ENCODE measurements around the gene AVL9.
"Not testable (repeated sequence)": the region's sequence is repeated elsewhere in the genome, so short reads cannot be mapped to it uniquely, and the experiment has no call there.

AVL9 gene

DNA sequence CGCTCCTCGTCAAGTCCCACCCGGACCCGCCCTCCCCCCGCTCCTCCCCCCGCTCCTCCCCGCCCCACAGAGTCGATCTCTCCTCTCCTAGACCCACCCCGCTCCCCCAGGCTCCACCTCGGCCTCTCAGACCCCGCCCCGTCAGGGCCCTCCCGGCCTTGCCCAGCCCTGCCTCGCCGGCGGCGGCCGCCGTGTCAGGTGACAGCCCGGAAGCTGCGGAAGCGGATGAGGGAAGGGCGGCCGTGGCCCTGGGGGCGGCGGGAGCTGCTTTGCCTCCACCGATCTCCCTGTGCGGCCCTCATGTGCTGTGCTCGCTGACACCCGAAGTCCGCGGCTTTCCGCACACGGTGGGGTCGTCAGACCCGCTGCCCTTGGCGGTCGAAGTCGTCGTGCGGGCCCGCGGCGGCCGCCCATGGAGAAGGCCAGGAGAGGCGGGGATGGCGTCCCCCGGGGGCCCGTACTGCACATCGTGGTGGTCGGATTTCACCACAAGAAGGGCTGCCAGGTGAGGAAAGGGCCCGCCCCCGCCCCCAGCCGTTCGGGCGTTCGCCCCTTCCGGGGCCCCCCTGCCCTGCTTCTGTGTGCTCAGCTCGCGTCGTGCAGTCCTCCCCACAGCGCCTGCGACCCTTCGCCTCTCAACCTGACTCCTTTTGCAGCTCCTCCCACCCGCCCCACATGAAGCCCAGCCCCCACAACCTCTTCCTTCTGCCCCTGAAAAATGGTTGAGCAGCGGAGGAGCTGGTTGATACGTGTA, at the start of gene AVL9:
Gene AVL9, plus strand, starts transcription at position 192 of the 754 bp plus-strand sequence. Its CDS starts 221 bp downstream, at position 413.
- Mint-ChIP-seq H3K36me3 (ENCODE audit: low read depth) (peaks cover 29% of the 10 kb centered on the region), H3K4me1 (ENCODE audit: low read depth) (peaks cover 58% of the 10 kb centered on the region)

DNA sequence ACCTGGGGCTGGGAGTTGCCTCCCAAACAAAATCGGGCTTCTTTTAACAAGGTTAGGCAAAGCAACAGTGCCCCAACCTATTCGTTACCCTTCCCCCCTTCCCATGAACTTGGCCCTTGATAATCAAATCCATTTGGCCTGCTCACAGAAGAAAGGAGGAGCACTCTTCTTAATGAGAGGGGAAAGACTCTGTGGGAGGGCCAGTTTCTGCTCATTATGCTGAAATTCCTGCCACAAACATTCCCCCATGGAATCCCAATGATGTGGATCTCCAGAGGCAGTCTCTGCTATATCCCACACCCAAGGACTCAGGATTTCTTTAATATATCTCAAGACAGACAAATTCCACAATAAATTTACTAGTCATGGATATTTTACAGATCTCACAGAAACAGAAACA, 48.1 kb upstream of the AVL9 start:
- Mint-ChIP-seq H3K36me3 (ENCODE audit: low read depth) (no peaks in the 10 kb centered on the region), H3K4me3 (no peak overlapping the region), H3K4me1 (ENCODE audit: low read depth) (no peaks in the 10 kb centered on the region), H3K9me3 (peaks cover 4% of the 10 kb centered on the region), H3K27me3 (peaks cover 12% of the 10 kb centered on the region), H3K27ac (no peak overlapping the region)

More for the DNA sequence above, at the start of gene AVL9:
- Mint-ChIP-seq H3K4me3 (peak within 1 kb of the TSS; percentile 97), H3K27me3 (no peaks in the 10 kb centered on the region), H3K9me3 (no peaks in the 10 kb centered on the region), H3K27ac (peak within 1 kb of the TSS; percentile 97)

DNA sequence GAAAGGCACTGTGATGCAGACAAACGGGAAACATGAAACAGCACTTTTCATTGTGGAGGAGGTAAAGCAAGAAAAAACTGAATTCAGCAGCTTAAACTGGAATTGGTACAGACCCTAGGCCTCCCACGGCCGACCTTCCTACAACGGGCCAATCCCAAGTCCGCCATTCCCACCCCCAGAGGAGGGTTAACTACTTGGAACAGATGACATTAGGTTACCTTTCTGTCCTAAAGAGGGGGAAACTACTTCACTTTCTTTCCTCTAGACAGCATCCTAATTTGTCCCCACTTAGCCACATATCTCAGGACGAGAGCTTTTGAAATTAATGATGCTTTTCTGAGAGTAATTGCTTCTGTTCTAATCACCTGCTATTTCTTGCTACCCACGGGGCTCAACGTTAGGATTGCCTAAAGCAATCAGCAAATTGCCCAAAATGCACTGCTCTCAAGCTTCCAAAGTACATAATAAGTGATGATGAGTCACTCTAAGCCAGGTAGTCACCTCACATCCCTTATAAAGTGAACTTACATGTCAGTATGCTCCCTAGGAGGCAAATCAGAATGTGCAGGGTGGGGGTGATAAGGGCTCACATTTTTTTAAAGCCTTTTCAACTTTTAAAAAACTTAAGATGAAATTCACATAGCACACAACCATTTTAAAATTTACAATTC, 41.8 kb upstream of the AVL9 start:
- Mint-ChIP-seq H3K27ac (no peak overlapping the region), H3K9me3 (no peaks in the 10 kb centered on the region), H3K27me3 (peaks cover 10% of the 10 kb centered on the region), H3K36me3 (ENCODE audit: low read depth) (no peaks in the 10 kb centered on the region), H3K4me1 (ENCODE audit: low read depth) (no peaks in the 10 kb centered on the region), H3K4me3 (no peak overlapping the region)

DNA sequence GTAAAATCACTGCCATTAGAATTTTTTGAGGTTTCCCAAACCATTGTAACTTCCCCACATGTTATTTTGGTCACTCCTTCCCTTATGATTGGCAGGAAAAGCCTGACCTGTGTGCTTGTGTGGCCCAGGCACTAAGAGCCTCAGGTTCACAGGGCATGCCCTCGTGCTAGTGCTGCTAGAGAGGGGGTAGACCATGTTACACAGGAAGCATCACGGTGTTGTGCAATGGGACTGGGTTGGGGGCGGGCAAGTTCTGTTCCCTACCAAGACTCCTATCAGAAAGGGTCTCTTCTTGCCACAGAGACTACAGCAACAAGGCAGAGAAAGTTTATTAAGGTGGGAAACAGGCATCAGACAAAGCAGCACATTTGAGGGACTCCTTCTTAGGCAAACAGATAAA, 37.3 kb upstream of the AVL9 start:
- no peaks in the 10 kb centered on the region for H3K9me3 Mint-ChIP-seq
- no peak overlapping the region for H3K4me3 Mint-ChIP-seq
- peaks cover 10% of the 10 kb centered on the region for H3K27me3 Mint-ChIP-seq
- no peaks in the 10 kb centered on the region for H3K36me3 Mint-ChIP-seq (ENCODE audit: low read depth)
- H3K4me1 Mint-ChIP-seq (ENCODE audit: low read depth), result no peaks in the 10 kb centered on the region
- H3K27ac Mint-ChIP-seq, result no peak overlapping the region

DNA sequence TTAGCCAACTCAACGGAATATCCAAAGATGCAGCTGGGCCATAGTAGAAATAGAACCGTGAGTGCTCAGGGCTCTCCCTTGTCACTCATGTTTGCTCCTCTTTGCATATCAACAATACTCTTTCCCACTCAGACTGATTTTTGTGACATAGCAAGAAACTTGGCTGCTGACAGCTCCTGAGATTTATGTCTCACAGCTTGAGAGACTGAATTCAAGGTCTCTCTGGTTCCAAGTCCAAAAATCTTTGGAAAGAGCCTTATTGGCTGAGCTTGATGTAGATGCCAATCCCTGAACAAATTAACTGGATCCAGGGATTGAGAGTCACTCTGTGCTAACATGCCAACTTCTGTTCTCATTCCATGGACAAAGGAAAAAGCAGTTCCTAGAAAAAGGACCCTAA, 35.5 kb upstream of the AVL9 start:
- no peaks in the 10 kb centered on the region for H3K36me3 Mint-ChIP-seq (ENCODE audit: low read depth)
- no peak overlapping the region for H3K4me3 Mint-ChIP-seq
- H3K4me1 Mint-ChIP-seq (ENCODE audit: low read depth), result no peaks in the 10 kb centered on the region
- H3K27me3 Mint-ChIP-seq, result peaks cover 4% of the 10 kb centered on the region
- H3K9me3 Mint-ChIP-seq, result no peaks in the 10 kb centered on the region
- no peak overlapping the region for H3K27ac Mint-ChIP-seq

DNA sequence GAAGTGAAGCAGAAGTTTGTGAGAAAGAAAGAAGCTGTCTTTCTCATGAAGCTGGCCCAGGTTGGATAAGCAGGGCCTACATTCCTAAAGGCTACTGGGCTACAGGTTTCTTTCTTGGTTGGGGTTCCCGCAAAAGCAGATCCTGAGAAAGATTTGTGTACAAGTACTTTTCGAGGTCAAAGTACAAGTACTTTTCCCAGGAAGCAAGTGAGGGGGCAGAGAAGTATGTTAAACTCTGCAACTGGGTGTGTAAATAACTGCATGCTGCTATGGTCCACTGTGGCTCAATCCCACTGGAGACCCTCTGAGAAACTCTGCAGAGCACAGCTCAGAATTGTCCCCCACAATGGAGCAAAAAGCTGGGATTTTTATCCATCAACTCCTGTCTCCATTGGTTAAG, 33.8 kb upstream of the AVL9 start:
- Mint-ChIP-seq H3K4me1 (ENCODE audit: low read depth) (no peaks in the 10 kb centered on the region), H3K27me3 (peaks cover 4% of the 10 kb centered on the region), H3K27ac (no peak overlapping the region), H3K9me3 (no peaks in the 10 kb centered on the region), H3K4me3 (no peak overlapping the region), H3K36me3 (ENCODE audit: low read depth) (no peaks in the 10 kb centered on the region)

DNA sequence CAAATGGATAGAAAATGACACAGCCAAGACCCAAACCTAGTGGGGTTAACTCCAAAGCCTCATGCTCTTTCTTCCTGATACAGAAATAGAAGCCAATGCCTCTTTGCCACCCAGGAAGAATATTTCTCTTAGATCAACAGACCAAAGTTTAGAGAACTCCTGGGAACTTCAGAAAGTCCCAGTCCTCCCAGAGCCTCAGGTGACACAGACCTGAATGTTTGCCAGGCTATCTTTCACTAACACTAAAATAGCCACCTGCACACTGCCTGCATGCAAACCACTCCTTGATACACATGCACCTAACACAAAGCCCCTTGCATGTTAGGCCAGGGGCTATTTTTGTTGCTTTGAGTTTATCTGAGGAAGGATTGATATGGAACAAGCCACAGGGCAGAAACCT, 32.8 kb upstream of the AVL9 start:
- no peak overlapping the region for H3K27ac Mint-ChIP-seq
- no peaks in the 10 kb centered on the region for H3K4me1 Mint-ChIP-seq (ENCODE audit: low read depth)
- H3K9me3 Mint-ChIP-seq, result no peaks in the 10 kb centered on the region
- no peak overlapping the region for H3K4me3 Mint-ChIP-seq
- no peaks in the 10 kb centered on the region for H3K36me3 Mint-ChIP-seq (ENCODE audit: low read depth)
- peaks cover 3% of the 10 kb centered on the region for H3K27me3 Mint-ChIP-seq

DNA sequence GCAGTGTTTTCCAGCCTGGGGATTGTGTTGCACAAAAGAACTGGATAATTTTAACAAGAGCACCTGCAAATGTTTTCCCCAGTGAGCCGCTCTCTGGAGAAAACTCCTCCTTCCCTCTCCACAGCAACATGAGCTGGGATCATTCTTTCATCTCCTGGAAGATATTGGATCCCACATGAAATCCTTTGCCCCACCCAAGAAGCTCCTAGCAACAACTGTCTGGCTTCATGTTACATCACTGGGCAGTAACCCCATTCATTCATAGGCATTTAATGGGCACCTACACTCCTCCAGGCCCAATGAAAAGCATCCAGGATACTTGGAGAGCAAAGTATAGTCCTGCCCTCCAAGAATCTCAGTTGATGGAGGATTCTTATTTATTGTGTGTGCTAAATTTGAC, 32.3 kb upstream of the AVL9 start:
- Mint-ChIP-seq H3K27me3 (no peaks in the 10 kb centered on the region), H3K9me3 (no peaks in the 10 kb centered on the region), H3K4me3 (no peak overlapping the region), H3K27ac (no peak overlapping the region), H3K36me3 (ENCODE audit: low read depth) (no peaks in the 10 kb centered on the region), H3K4me1 (ENCODE audit: low read depth) (no peaks in the 10 kb centered on the region)

DNA sequence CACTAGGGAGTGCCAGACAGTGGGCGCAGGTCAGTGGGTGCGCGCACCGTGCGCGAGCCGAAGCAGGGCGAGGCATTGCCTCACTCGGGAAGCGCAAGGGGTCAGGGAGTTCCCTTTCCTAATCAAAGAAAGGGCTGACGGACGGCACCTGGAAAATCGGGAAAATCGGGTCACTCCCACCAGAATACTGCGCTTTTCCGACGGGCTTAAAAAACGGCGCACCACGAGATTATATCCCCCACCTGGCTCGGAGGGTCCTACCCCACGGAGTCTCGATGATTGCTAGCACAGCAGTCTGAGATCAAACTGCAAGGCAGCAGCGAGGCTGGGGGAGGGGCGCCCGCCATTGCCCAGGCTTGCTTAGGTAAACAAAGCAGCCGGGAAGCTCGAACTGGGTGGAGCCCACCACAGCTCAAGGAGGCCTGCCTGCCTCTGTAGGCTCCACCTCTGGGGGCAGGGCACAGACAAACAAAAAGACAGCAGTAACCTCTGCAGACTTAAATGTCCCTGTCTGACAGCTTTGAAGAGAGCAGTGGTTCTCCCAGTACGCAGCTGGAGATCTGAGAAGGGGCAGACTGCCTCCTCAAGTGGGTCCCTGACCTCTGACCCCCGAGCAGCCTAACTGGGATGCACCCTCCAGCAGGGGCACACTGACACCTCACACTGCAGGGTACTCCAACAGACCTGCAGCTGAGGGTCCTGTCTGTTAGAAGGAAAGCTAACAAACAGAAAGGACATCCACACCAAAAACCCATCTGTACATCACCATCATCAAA, 30.5 kb upstream of the AVL9 start:
- not testable (repeated sequence) for H3K36me3 Mint-ChIP-seq (ENCODE audit: low read depth); H3K9me3 Mint-ChIP-seq; H3K4me1 Mint-ChIP-seq (ENCODE audit: low read depth)

DNA sequence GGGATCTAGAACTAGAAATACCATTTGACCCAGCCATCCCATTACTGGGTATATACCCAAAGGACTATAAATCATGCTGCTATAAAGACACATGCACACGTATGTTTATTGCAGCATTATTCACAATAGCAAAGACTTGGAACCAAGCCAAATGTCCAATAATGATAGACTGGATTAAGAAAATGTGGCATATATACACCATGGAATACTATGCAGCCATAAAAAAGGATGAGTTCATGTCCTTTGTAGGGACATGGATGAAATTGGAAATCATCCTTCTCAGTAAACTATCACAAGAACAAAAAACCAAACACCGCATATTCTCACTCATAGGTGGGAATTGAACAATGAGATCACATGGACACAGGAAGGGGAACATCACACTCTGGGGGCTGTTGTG, 25.3 kb upstream of the AVL9 start:
- H3K36me3 Mint-ChIP-seq (ENCODE audit: low read depth); H3K9me3 Mint-ChIP-seq; H3K27ac Mint-ChIP-seq; H3K4me3 Mint-ChIP-seq; H3K4me1 Mint-ChIP-seq (ENCODE audit: low read depth); H3K27me3 Mint-ChIP-seq: not testable (repeated sequence)

More for the DNA sequence above, 30.5 kb upstream of the AVL9 start:
- H3K4me3 Mint-ChIP-seq, H3K27me3 Mint-ChIP-seq, H3K27ac Mint-ChIP-seq: not testable (repeated sequence)

DNA sequence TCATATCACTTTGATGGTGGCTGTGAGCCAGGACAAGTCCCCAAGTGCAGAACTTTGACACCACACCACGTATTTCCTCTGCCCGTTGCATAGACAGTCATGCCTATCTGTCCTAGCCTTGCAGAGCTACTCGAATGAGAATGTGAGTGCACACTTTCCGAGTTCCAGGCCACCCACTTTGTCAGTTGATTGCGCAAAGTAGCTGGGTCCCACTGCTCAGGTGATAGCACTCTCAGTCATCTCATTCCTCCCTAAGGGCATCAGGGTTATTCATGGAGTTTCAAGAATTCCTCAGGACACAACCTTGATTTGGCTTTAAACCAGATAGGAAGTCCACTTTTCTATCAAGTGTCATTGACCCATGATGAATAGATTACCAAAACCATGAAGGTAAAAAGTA, 24.4 kb upstream of the AVL9 start:
- Mint-ChIP-seq H3K27ac (no peak overlapping the region), H3K4me3 (no peak overlapping the region), H3K9me3 (no peaks in the 10 kb centered on the region), H3K4me1 (ENCODE audit: low read depth) (no peaks in the 10 kb centered on the region), H3K27me3 (no peaks in the 10 kb centered on the region), H3K36me3 (ENCODE audit: low read depth) (no peaks in the 10 kb centered on the region)

DNA sequence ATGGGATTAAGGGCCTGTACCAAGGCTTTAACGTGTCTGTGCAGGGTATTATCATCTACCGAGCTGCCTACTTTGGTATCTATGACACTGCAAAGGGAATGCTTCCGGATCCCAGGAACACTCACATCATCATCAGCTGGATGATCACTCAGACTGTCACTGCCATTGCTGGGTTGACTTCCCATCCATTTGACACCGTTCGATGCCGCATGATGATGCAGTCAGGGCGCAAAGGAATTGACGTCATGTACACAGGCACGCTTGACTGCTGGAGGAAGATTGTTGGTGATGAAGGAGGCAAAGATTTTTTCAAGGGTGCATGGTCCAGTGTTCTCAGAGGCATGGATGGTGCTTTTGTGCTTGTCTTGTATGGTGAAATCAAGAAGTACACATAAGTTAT, 23.3 kb upstream of the AVL9 start:
- Mint-ChIP-seq H3K27me3 (no peaks in the 10 kb centered on the region), H3K4me3 (no peak overlapping the region), H3K36me3 (ENCODE audit: low read depth) (no peaks in the 10 kb centered on the region), H3K4me1 (ENCODE audit: low read depth) (no peaks in the 10 kb centered on the region), H3K27ac (no peak overlapping the region), H3K9me3 (no peaks in the 10 kb centered on the region)

DNA sequence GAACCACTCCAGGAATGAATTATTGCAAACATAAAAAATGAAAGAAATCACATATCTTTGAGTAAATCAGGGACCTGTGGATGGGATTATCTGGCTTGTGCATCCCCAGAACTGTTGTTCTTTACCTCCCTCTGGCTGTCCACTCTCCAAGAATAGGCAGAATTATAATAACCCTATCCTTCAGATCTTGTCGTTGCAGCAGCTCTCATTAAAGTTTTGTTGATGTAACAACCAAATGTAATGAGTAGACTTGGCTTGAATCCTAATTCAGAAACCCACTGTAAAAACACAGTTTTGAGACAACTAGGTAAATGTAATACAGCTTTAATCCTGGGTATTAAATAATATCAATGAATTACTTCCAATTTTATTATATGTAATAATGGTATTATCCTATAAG, 21.3 kb upstream of the AVL9 start:
- Mint-ChIP-seq H3K27ac (no peak overlapping the region), H3K9me3 (no peaks in the 10 kb centered on the region), H3K27me3 (no peaks in the 10 kb centered on the region), H3K36me3 (ENCODE audit: low read depth) (no peaks in the 10 kb centered on the region), H3K4me3 (no peak overlapping the region), H3K4me1 (ENCODE audit: low read depth) (no peaks in the 10 kb centered on the region)

DNA sequence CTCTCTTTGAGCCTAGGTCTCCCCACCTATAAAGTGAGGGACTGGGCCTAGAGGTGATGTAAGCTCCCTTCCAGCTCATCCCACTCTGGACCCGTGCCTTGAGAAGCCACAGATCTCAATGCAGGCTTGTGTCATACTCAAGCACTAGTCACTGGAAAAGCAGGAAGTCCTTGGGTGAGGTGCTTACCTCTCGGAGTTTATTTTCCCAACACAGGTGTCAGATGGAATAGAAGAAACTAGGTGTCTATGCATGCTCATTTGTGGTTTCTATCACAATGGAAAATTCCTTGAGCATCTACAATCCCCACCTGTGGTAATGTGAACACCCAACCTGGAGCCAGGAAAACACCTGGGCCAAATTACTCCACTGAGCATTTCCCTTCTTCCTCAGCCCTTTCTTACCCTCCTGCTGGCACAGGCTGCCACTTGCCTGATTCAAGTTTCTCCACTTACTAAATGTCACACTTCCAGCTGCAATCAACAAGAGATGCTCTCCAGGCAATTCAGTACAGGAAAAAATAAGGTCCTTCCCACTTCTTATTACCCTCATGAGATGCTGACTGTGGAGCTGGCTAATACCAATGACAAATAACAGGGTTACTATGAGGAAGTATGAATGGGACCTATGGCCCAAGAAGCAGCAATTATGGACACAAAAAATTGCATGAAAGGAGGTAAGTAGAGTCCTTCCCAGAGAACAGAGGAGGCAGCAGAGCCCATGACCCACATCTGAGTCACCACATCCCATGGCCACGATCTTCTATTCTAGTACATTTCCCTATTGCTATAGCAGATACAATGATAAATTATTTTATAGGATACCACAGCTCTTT, 18.3 kb upstream of the AVL9 start:
- H3K27ac Mint-ChIP-seq, result no peak overlapping the region
- H3K4me1 Mint-ChIP-seq (ENCODE audit: low read depth), result peaks cover 7% of the 10 kb centered on the region
- H3K36me3 Mint-ChIP-seq (ENCODE audit: low read depth), result no peaks in the 10 kb centered on the region
- H3K4me3 Mint-ChIP-seq, result no peak overlapping the region
- no peaks in the 10 kb centered on the region for H3K27me3 Mint-ChIP-seq
- H3K9me3 Mint-ChIP-seq, result no peaks in the 10 kb centered on the region

DNA sequence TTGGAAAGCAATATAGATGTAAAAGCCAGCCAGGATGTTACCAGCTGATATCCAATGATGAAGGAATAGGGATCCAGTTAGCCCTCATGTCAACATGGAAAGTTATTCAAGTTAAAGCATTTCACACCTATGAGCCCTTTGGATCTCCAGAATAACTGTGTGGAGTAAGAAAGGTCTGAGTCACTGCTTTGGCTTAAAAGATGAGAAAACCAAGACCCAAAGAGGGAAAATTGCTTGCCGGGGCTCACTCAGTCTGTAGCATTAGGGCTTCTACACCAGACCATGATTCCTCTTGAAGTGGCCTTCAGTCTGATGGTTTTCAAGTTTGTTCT, 17.7 kb upstream of the AVL9 start:
- peaks cover 7% of the 10 kb centered on the region for H3K4me1 Mint-ChIP-seq (ENCODE audit: low read depth)
- no peaks in the 10 kb centered on the region for H3K9me3 Mint-ChIP-seq
- H3K4me3 Mint-ChIP-seq, result no peak overlapping the region
- H3K27me3 Mint-ChIP-seq, result no peaks in the 10 kb centered on the region
- no peak overlapping the region for H3K27ac Mint-ChIP-seq
- no peaks in the 10 kb centered on the region for H3K36me3 Mint-ChIP-seq (ENCODE audit: low read depth)

Measured in stimulated activated naive CD8-positive, alpha-beta T cell treated with anti-CD3 and anti-CD28 coated beads, Interleukin-15, Interleukin-2, amounts not matched to agents 100 ng/mL and 50 ng/mL, for 24 hours (primary cell).